ENCODE measurements around the gene DYRK1A. TPM values are rescaled to one million over a fixed set of nuclear protein-coding genes. Genes with fewer than 3 reads are reported as not detected.

DYRK1A gene
- total and polyA plus RNA-seq, 10 of the 15 experiments (the other 5 are each of a cell fraction or from before 2014, with no cell fraction given): 2.4 to 68.6 (median 30.7) TPM

DNA sequence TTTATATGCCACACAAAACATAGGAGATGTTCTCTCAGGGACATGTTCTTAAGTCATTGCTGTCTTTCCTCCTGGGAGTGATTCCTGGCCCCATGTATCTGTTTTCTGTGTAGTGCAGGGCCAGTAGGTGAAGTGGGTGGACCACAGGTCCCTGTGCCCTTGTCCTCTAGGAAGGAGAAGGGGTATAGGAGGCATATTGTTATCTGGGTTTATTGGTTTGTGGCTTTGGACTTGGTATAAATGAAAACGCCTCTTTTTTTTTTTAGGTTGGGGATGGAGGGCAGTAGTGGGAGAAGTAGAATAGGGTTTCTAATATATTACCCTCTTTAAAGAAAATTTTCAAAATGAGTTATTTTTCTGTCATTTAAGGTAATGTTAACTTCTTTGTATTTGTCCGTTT lies 29.4 kb downstream of the DYRK1A start (continued):
- TF ChIP-seq, protein P1, sequence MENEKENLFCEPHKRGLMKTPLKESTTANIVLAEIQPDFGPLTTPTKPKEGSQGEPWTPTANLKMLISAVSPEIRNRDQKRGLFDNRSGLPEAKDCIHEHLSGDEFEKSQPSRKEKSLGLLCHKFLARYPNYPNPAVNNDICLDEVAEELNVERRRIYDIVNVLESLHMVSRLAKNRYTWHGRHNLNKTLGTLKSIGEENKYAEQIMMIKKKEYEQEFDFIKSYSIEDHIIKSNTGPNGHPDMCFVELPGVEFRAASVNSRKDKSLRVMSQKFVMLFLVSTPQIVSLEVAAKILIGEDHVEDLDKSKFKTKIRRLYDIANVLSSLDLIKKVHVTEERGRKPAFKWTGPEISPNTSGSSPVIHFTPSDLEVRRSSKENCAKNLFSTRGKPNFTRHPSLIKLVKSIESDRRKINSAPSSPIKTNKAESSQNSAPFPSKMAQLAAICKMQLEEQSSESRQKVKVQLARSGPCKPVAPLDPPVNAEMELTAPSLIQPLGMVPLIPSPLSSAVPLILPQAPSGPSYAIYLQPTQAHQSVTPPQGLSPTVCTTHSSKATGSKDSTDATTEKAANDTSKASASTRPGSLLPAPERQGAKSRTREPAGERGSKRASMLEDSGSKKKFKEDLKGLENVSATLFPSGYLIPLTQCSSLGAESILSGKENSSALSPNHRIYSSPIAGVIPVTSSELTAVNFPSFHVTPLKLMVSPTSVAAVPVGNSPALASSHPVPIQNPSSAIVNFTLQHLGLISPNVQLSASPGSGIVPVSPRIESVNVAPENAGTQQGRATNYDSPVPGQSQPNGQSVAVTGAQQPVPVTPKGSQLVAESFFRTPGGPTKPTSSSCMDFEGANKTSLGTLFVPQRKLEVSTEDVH (IDR thresholded peaks at IDR 0.05; ENCODE audit: low read depth, partially characterized antibody): no peak
- TF ChIP-seq, protein P2, sequence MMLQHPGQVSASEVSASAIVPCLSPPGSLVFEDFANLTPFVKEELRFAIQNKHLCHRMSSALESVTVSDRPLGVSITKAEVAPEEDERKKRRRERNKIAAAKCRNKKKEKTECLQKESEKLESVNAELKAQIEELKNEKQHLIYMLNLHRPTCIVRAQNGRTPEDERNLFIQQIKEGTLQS (IDR thresholded peaks at IDR 0.05; ENCODE audit: borderline replicate concordance, extremely low read depth, low read depth, low read length): no peak
- TF ChIP-seq, protein P3, sequence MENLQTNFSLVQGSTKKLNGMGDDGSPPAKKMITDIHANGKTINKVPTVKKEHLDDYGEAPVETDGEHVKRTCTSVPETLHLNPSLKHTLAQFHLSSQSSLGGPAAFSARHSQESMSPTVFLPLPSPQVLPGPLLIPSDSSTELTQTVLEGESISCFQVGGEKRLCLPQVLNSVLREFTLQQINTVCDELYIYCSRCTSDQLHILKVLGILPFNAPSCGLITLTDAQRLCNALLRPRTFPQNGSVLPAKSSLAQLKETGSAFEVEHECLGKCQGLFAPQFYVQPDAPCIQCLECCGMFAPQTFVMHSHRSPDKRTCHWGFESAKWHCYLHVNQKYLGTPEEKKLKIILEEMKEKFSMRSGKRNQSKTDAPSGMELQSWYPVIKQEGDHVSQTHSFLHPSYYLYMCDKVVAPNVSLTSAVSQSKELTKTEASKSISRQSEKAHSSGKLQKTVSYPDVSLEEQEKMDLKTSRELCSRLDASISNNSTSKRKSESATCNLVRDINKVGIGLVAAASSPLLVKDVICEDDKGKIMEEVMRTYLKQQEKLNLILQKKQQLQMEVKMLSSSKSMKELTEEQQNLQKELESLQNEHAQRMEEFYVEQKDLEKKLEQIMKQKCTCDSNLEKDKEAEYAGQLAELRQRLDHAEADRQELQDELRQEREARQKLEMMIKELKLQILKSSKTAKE (IDR thresholded peaks at IDR 0.05; ENCODE audit: low read depth, poor library complexity, severe bottlenecking): no peak
- TF ChIP-seq PAX5 (IDR thresholded peaks at IDR 0.05; ENCODE audit: borderline replicate concordance, low read depth, low read length): no peak
- TF ChIP-seq, protein P4, sequence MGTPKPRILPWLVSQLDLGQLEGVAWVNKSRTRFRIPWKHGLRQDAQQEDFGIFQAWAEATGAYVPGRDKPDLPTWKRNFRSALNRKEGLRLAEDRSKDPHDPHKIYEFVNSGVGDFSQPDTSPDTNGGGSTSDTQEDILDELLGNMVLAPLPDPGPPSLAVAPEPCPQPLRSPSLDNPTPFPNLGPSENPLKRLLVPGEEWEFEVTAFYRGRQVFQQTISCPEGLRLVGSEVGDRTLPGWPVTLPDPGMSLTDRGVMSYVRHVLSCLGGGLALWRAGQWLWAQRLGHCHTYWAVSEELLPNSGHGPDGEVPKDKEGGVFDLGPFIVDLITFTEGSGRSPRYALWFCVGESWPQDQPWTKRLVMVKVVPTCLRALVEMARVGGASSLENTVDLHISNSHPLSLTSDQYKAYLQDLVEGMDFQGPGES (IDR thresholded peaks at IDR 0.05): no peak
- TF ChIP-seq CHD1 (IDR thresholded peaks at IDR 0.05; ENCODE audit: low read depth, low read length): no peak
- no peak for TF ChIP-seq KAT2A (conservative IDR thresholded peaks at IDR 0.05; ENCODE audit: control insufficient read depth, low read depth, low read length)
- TF ChIP-seq NR2C2 (IDR thresholded peaks at IDR 0.05; ENCODE audit: borderline replicate concordance, control insufficient read depth, insufficient read length, low read depth): no peak
- no peak for TF ChIP-seq SMC3 (IDR thresholded peaks at IDR 0.05; ENCODE audit: borderline replicate concordance, low read length)
- TF ChIP-seq MEF2A (IDR thresholded peaks at IDR 0.05; ENCODE audit: insufficient read depth, low read depth, low read length): no peak
- no peak for TF ChIP-seq CBX3 (IDR thresholded peaks at IDR 0.05; ENCODE audit: borderline replicate concordance, low read depth)

All from GM12878 (cell line).